ENCODE measurements around the gene ZNF311. TPM values are rescaled to one million over a fixed set of nuclear protein-coding genes. Genes with fewer than 3 reads are reported as not detected.

The ZNF311 gene
- total and polyA plus RNA-seq, 9 of the 15 experiments (the other 6 are each of a cell fraction or from before 2014, with no cell fraction given) = 5.1 to 10.0 (median 7.5) TPM

DNA sequence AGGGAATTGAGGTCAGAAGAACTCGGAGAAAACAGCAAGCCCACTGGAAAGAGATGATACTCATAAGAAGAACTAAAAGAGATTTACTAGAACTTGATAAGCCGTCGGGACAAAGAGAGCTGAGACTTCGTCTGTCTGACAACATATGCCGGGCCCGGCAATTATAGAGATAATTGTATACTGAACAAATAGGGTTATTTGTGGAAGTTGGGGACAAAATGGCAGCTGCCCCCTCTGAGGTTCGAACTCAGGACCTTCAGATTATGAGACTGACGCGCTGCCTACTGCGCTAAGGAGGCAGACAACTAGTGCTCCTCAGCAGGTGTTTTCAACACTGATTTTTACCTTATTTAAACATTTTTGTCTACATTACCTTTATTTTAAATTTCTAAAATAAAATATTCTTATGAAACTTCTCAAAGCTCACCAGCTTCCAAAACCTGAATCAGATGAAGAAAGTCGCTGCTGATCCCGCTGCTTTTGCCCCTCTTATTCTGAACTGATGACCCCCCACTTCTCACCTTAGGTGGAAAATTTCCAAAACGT lies 52.0 kb downstream of the ZNF311 start (continued):
- no peak; the same call in 1 of the 2 replicates for TF ChIP-seq TRIM28 (IDR thresholded peaks at IDR 0.05)
- TF ChIP-seq NONO (IDR thresholded peaks at IDR 0.05; ENCODE audit: low read depth in 2 of 2, low read length in 1 of 2) = no peak
- TF ChIP-seq, protein P1, sequence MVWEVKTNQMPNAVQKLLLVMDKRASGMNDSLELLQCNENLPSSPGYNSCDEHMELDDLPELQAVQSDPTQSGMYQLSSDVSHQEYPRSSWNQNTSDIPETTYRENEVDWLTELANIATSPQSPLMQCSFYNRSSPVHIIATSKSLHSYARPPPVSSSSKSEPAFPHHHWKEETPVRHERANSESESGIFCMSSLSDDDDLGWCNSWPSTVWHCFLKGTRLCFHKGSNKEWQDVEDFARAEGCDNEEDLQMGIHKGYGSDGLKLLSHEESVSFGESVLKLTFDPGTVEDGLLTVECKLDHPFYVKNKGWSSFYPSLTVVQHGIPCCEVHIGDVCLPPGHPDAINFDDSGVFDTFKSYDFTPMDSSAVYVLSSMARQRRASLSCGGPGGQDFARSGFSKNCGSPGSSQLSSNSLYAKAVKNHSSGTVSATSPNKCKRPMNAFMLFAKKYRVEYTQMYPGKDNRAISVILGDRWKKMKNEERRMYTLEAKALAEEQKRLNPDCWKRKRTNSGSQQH (CRISPR knock-in tag; IDR thresholded peaks at IDR 0.05) = 0 out of 2 replicates have a peak, but pooled peaks have one; percentile 7
- TF ChIP-seq TGIF2 (CRISPR knock-in tag; IDR thresholded peaks at IDR 0.05) = no peak
- TF ChIP-seq ZSCAN29 (IDR thresholded peaks at IDR 0.05) = peak; percentile 82; the same call in 1 of the 2 replicates
- no peak for TF ChIP-seq ETV6 (IDR thresholded peaks at IDR 0.05; ENCODE audit: borderline replicate concordance in 1 of 2, low read depth in 2 of 2, low read length in 1 of 2)
- no peak for TF ChIP-seq ETV6 (CRISPR knock-in tag; IDR thresholded peaks at IDR 0.05; ENCODE audit: borderline replicate concordance)
- TF ChIP-seq, protein P2, sequence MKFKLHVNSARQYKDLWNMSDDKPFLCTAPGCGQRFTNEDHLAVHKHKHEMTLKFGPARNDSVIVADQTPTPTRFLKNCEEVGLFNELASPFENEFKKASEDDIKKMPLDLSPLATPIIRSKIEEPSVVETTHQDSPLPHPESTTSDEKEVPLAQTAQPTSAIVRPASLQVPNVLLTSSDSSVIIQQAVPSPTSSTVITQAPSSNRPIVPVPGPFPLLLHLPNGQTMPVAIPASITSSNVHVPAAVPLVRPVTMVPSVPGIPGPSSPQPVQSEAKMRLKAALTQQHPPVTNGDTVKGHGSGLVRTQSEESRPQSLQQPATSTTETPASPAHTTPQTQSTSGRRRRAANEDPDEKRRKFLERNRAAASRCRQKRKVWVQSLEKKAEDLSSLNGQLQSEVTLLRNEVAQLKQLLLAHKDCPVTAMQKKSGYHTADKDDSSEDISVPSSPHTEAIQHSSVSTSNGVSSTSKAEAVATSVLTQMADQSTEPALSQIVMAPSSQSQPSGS (CRISPR knock-in tag; IDR thresholded peaks at IDR 0.05) = no peak
- TF ChIP-seq, protein P3, sequence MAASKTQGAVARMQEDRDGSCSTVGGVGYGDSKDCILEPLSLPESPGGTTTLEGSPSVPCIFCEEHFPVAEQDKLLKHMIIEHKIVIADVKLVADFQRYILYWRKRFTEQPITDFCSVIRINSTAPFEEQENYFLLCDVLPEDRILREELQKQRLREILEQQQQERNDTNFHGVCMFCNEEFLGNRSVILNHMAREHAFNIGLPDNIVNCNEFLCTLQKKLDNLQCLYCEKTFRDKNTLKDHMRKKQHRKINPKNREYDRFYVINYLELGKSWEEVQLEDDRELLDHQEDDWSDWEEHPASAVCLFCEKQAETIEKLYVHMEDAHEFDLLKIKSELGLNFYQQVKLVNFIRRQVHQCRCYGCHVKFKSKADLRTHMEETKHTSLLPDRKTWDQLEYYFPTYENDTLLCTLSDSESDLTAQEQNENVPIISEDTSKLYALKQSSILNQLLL (CRISPR knock-in tag; IDR thresholded peaks at IDR 0.05; ENCODE audit: borderline replicate concordance) = no peak
- TF ChIP-seq ZNF584 (CRISPR knock-in tag; IDR thresholded peaks at IDR 0.05; ENCODE audit: low read depth) = no peak
- TF ChIP-seq SMAD3 (CRISPR knock-in tag; conservative IDR thresholded peaks at IDR 0.05) = no peak
- TF ChIP-seq ZNF232 (CRISPR knock-in tag; IDR thresholded peaks at IDR 0.05) = no peak
- TF ChIP-seq, protein P4, sequence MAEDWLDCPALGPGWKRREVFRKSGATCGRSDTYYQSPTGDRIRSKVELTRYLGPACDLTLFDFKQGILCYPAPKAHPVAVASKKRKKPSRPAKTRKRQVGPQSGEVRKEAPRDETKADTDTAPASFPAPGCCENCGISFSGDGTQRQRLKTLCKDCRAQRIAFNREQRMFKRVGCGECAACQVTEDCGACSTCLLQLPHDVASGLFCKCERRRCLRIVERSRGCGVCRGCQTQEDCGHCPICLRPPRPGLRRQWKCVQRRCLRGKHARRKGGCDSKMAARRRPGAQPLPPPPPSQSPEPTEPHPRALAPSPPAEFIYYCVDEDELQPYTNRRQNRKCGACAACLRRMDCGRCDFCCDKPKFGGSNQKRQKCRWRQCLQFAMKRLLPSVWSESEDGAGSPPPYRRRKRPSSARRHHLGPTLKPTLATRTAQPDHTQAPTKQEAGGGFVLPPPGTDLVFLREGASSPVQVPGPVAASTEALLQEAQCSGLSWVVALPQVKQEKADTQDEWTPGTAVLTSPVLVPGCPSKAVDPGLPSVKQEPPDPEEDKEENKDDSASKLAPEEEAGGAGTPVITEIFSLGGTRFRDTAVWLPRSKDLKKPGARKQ (CRISPR knock-in tag; IDR thresholded peaks at IDR 0.05) = no peak
- TF ChIP-seq RBM34 (IDR thresholded peaks at IDR 0.05; ENCODE audit: borderline replicate concordance, insufficient read depth, low read length) = no peak
- TF ChIP-seq NR2C2 (CRISPR knock-in tag; IDR thresholded peaks at IDR 0.05) = no peak
- peak; percentile 46; the same call in 1 of the 2 replicates for TF ChIP-seq NR2C2 (tag; IDR thresholded peaks at IDR 0.05)
- TF ChIP-seq, protein P5, sequence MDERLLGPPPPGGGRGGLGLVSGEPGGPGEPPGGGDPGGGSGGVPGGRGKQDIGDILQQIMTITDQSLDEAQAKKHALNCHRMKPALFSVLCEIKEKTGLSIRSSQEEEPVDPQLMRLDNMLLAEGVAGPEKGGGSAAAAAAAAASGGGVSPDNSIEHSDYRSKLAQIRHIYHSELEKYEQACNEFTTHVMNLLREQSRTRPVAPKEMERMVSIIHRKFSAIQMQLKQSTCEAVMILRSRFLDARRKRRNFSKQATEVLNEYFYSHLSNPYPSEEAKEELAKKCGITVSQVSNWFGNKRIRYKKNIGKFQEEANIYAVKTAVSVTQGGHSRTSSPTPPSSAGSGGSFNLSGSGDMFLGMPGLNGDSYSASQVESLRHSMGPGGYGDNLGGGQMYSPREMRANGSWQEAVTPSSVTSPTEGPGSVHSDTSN (CRISPR knock-in tag; IDR thresholded peaks at IDR 0.05; ENCODE audit: low read depth) = no peak
- TF ChIP-seq, protein P5 (tag; conservative IDR thresholded peaks at IDR 0.05; ENCODE audit: low read depth) = no peak
- TF ChIP-seq TAF1 (IDR thresholded peaks at IDR 0.05; ENCODE audit: control insufficient read depth, extremely low read depth, insufficient read depth, low read length, severe bottlenecking) = no peak
